Measurements from ENCODE around the gene LNPK. TPM values are rescaled to one million over a fixed set of nuclear protein-coding genes. Genes with fewer than 3 reads are reported as not detected.
"Not testable (repeated sequence)": the region's sequence is repeated elsewhere in the genome, so short reads cannot be mapped to it uniquely, and the experiment has no call there.

Gene LNPK
- total RNA-seq, 1 donor from 2014 or later = 45.8 TPM

DNA sequence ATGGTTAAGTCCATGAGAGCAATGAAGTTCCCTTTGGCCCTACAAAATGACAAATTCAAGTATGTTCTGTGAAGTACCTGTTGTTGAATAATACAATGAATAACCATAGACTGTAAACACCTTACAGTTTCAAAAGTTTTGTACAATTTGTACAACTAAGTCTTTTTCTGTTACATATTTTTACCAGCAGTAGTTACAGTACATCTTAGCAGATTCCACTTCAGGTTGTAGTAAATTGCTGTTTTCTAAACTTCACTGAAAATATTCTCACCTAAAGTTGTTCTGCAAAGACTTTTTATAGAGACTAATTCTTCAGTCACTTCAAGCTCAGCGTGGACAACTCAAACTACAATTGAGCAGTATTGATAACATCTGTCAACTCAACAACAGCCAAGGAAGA is 28.7 kb downstream of the LNPK start:
- no peak for DNase-seq (ENCODE audit: low read depth)

DNA sequence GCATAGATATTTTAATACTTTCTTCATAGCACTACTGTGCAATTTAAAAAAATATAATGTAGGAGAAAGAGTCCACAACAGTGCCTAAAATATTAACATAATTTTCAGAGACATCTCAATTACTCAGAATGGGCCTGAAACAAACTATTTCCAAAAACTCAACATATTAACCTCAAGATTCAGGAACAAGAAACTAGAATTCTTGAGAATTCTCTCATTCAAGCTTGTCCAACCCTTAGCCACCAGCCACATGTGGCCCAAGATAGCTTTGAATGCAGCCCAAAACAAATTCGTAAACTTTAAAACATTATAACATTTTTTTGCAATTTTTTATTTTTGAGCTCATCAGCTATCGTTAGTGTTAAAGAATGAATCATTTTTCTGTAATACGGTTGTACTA is 35.2 kb downstream of the LNPK start:
- no peak for DNase-seq (ENCODE audit: low read depth)

DNA sequence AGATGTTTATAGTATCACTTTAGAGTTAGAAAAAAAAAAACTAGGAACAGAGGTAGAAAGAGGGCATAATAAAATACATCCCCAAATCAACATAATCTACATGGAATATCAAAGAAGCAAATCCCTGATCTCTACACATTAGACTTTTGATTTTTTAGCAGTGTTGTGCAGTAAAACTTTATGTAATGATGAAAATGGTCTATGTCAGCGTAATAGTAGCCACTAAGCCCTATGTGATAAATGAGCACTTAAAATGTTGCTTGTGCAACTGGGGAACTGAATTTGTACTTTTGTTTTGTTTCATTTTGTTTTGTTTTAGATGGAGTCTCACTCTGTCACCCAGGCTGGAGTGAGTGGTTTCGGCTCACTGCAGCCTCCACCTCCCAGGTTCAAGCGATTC is 36.3 kb downstream of the LNPK start:
- DNase-seq (ENCODE audit: low read depth) = no peak

DNA sequence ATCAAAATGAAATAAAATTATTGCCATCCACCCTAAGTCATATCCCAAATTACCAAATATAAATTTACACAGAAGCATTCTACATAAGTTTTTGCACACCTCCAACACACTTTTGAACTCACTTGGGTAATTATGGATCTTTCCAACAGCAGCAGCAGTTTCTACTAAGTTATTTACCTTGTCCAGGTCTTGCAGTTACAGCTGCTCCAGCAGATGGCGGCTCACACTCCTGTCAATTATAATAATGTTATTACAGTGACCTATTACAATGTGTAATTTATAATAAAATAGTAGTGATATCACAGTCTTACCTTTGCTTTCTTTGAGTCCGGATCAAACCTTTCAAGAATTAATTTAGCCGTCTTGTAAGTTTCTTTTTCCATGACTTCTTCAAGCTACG is 37.9 kb downstream of the LNPK start:
- DNase-seq (ENCODE audit: low read depth) = no peak

DNA sequence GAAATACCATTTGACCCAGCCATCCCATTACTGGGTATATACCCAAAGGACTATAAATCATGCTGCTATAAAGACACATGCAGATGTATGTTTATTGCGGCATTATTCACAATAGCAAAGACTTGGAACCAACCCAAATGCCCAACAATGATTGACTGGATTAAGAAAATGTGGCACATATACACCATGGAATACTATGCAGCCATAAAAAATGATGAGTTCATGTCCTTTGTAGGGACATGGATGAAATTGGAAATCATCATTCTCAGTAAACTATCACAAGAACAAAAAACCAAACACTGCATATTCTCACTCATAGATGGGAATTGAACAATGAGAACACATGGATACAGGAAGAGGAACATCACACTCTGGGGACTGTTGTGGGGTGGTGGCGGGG is 38.9 kb downstream of the LNPK start:
- not testable (repeated sequence) for DNase-seq (ENCODE audit: low read depth)

DNA sequence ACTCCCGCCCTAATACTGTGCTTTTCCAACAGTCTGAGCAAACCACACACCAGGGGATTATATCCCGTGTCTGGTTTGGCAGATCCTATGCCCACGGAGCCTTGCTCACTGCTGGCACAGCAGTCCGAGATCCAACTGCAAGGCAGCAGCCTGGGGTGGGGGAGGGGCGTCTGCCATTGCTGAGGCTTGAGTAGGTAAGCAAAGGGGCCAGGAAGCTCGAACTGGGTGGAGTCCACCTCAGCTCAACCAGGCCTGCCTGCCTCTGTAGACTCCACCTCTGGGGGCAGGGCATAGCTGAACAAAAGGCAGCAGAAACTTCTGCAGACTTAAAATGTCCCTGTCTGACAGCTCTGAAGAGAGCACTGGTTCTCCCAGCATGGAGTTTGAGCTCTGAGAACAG is 44.2 kb downstream of the LNPK start:
- no peak for DNase-seq (ENCODE audit: low read depth)

DNA sequence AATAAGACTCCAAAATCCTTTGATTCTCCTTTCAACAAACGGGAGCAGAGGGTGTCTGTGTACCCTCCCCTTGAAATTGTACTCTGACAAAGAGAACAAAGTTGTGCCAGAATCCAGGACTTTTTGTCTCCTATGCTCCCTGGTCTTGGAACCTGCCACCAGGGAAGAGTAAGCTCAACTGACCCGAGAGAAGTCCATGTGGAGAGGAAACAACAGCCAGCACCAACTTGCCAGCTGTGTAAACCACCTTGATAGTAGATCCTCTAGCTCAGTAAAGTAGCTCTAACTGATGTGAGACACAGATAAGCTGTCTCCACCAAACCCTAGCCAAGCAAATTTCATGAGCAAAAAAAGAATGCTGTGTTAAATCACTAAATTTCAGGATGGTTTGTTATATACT is 46.9 kb downstream of the LNPK start:
- no peak for DNase-seq (ENCODE audit: low read depth)

DNA sequence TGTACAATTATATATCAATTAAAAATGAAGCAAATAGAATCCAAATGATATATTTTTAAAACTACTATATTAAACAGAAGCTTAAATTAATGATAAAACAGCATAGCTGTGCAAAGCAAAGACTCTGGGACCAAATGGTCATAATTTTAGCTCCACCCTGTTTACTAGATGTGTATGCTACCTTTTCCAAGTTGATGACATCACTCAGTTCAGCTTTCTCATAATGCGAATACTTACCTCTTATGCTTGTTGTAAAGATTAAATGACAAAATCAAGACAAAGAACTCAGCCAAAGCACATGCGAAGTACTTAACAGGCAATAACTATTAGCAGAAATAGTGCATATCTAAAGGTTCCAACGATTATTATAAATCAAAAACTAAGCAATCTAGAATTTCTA is 51.6 kb downstream of the LNPK start:
- DNase-seq (ENCODE audit: low read depth) = no peak

DNA sequence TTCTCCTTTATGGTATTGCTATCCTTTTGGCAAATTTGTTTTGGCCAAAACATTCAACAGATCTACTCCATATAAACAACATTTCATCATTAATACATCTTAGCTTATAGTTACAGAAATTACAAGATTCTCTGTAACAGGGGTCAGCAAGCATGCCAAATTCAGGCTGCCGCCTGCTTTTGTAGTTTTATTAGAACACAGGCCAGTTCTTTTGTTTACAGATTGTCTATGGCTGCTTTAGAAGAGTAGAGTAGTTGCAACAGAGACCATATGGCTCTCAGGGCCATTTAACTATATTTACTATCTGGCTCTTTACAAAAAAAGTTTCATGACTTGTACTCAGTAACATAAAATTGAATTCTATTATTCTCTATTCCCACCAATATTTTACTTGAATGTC is 53.9 kb downstream of the LNPK start:
- DNase-seq (ENCODE audit: low read depth) = no peak

DNA sequence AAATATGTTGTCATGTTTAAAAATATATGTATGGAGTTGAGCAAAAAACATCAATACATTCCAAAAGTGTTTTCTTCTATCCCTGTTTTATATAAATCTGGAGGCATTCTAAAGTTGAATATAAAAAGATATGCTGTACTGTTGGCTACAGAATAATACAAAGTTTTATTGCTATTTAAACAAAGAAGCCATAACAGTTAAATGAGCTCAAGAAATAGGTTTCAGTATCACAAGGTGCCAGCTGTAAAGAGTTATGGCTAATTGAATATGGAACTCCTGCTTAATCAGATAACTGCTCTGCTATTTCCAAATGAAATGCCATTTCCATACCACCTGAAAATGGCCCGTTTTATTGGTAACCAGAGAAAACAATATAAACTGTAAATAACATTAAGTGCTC is 55.0 kb downstream of the LNPK start:
- DNase-seq (ENCODE audit: low read depth) = no peak

DNA sequence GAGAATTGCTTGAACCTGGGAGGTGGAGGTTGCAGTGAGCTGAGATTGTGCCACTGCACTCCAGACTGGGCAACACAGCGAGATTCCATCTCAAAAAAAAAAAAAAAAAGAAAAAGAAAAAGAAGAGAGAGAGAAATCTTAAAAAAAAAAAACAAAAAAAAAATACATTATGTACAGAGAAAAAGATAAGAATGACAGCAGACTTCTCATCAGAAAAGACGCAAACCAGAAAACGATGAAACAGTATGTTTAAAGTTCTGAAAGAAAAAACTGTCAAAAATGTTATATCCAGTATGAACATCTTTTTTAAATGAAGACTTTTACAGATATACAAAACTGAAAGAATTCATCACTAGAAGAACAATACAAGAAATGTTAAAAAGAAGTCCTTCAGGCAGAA is 60.4 kb downstream of the LNPK start:
- DNase-seq (ENCODE audit: low read depth) = no peak

DNA sequence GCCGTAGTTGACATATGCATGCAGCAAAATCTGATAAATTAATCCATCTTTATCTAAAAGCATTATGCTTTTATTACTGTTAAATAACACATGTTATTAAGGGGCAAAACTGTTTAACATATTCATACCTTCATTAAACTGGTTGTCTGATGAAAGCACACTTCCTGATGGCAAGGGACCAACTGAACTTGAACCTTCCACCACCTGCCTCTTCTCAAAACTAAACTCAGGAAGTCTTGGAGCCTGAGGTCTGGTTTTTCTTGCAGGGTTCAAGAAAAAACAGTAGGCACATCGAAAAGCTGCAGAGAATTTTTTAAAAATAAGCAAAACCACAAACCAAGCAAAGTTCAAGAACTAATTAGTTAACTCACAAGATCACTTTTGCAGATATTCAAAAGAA is 64.9 kb downstream of the LNPK start:
- DNase-seq (ENCODE audit: low read depth) = no peak

DNA sequence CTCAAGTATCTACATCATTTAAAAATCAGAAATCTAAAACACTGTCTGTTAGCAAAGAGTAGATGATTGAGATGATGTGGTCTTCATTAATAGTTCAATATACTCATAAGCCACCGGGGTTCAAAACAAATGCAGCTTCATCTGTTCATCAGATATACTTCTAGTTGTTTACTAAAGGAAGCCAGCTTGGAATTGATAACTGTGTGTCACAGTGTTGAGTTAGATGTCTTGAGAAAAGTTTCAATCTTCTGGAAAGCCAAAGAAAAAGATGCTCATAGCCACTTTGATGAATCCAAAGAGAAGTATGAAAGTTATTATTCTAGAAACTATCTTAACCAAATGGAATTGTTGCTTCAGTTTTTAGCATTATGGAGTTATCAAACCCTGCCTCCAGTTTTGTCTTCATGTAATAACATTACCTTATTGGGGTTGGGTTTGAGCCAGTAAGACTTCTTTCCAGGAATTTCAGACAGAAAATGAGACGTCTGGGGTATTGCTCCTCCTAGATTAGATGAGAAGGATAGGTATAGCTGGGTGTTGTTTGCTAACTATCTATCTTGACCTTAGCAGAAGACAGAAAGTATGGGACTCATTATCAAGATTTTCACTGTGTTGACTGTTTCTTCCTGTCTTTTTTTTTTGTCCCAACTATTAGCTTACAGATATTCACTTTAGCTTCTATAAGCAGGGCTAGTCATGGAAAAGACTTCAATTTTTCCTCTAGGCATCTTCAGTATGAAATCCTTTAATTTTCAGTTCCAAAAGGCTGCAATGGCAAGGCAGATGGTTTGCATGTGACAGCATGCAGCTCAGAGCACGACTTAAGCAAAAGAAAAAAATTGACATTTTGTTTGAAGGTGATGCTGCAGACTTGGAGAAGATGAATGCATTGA is 66.5 kb downstream of the LNPK start:
- DNase-seq (ENCODE audit: low read depth) = no peak

DNA sequence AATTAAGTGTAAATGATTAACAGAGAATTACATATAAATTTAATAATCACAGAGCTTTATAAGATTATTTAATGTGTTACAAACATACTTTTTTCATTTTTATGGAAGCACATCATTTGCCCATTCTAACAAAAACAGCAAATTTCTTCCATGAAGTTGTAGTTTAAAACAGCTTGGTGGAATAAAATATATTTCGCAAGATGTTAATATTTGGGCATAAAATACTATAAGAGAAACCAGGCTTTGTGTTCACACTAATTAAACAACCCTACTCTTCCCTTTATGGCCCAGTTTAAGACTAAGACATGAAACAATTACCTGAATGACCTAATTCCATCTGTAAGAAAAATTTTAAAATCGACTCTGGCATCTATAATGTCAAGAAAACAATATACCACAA is 69.4 kb downstream of the LNPK start:
- no peak for DNase-seq (ENCODE audit: low read depth)

DNA sequence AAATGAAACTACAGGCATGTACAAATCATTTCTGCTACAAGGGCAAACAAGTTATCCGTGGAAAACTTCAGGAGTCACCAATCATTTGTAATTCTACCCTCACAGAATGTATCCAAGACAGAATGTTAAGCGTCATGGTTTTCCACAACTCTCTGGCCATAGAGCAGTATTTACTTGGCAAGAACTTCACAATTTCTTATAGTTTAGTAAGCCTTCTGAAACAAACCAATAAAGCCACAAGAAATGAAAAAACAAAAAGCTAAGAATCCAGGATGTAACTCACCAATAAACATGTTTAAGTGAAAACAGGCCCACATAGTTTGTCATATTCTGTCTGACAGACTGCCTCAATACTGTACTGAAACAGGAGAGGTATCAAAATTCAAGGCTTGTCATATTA is 70.3 kb downstream of the LNPK start:
- no peak for DNase-seq (ENCODE audit: low read depth)

DNA sequence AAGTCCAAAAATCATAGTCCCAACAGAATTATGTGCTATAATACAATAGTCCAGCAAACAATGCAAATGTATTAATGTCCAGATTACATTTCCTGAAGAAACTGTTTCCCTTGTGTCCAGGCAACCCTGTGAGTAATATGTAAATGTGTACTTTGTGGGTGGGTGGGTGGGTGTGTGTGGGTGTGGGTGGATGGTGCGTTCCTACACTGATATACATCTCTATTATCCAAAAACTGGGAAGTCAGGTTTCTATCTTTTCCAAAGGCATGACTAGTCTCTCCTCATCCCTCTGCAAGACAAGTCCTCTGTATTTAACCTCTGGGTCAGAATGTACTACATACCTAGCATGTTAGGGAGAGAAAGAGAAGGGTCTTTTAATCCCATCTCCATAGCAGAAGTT is 71.6 kb downstream of the LNPK start:
- DNase-seq (ENCODE audit: low read depth) = peak; percentile 10

DNA sequence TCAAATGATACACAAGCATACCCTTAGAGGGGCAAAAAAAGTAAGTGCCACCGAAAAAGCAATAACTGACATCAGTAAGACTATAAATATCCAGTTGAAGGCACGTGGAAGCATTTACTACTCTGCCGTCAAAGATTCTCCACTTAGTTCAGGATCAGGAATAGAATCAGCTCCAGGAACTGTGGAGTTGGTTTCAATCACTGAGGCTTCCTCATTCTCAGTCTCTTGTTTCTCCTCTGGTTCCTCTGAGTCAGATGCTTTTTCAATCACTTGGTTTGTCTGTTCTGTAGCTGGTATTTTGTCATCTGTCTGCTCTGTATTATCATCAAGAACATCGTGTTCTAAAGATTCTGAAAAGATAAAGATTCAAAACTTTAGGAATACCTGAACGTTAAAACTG is 72.2 kb downstream of the LNPK start:
- peak; percentile 26 for DNase-seq (ENCODE audit: low read depth)

DNA sequence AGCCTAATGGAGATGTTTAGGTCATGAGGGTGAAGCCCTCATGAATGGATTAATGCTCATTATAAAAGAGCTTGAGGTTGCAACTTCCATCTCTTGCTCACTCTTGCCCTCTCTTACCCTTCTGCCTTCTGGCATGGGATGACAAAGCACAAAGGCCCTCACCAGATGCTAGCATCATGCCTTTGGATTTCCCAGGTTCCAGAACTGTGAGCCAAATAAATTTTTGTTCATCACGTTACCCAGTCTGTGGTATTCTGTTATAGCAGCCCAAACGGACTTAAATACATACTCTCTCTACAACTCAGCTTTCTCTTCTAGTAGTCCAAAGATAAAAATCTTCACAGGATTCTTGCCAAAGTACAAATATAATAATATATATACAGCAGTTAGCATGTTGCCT is 75.8 kb downstream of the LNPK start:
- no peak for DNase-seq (ENCODE audit: low read depth)

DNA sequence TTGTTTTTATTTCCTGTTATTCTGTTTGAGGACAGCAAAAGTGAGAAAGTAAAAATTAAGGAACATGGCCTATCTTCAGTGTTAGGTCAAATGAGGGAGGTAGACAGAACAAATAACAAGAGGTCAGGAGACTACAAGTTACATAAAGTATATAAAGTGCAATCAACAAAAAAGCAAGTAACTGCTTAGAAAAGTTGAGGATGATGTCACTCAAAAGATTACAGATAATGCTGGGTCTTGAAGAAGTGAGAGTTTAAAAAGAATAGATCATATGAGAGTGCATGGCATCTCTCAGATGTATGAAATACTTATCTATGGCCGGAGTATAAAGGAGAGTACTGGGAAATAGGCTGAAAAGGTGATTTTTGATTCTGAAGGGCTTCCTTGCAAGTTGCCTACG is 79.9 kb downstream of the LNPK start:
- no peak for DNase-seq (ENCODE audit: low read depth)

DNA sequence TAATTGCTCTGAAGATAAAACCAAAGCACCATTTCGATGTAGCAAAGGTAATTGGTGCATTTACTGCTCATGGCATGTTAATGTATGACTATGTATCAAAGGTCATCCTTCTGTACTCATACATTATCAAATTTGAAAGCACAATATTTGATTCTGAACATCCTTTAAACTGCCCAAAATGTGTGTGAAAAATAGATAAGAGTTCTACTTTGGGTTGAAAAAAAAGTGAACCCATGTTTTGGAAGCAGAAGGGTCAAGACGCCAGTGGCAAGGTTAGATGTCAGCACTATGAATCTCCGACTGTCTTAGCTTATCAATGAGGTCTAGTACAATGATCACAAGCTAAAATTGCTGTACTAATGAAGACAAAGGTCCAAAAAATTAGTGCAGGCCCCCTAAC is 83.1 kb downstream of the LNPK start:
- no peak for DNase-seq (ENCODE audit: low read depth)

DNA sequence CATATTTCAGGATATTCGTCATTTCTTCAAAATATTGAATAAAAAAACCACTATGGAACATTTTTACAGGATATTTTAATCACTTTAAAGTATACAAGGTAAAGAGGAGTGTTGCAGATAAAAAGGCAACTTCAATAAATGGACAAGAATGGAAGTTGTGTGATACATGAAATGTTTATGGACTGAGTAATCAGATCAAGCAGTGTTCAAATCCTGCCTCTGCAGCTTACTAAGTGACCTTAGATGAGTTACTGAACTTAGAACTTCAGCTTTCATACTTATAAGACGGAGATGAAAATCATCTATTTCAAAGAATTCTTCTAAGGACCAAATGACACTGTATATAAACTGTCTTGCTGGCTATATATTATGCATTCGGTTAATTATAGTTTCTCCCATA is 87.2 kb downstream of the LNPK start:
- DNase-seq (ENCODE audit: low read depth) = no peak

DNA sequence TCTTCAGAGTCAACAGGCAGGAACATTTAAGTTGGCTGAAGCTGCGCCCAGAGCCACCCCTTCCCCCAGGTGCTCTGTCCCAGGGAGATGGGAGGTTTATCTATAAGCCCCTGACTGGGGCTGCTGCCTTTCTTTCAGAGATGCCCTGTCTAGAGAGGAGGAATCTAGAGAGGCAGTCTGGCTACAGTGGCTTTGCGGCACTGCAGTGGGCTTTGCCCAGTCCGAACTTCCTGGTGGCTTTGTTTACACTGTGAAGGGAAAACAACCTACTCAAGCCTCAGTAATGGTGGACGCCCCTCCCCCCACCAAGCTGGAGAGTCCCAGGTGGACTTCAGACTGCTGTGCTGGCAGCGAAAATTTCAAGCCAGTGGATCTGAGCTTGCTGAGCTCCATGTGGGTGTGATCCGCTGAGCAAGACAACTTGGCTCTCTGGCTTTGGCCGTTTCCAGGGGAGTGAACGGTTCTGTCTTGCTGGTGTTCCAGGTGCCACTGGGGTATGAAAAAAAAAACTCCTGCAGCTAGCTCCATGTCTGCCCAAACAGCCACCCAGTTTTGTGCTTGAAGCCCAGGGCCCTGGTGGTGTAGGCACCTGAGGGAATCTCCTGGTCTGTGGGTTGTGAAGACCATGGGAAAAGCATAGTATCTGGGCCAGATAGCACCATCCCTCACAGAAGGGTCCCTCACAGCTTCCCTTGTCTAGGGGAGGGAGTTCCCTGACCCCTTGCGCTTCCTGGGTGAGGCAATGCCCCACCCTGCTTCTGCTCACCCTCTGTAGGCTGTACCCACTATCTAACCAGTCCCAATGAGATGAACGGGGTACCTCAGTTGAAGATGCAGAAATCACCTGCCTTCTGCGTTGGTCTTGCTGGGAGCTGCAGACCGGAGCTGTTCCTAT is 88.0 kb downstream of the LNPK start:
- DNase-seq (ENCODE audit: low read depth) = not testable (repeated sequence)

DNA sequence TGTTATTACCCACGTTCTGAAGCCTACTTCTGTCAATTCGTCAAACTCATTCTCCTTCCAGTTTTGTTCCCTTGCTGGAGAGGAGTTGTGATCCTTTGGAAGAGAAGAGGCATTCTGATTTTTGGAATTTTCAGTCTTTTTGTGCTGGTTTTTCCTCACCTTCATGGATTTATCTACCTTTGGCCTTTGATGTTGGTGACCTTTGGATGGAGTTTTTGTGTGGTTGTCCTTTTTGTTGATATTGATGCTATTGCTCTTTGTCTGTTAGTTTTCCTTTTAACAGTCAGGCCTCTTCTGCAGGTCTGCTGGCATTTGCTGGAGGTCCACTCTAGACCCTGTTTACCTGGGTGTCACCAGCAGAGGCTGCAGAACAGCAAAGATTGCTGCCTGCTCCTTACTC is 88.8 kb downstream of the LNPK start:
- DNase-seq (ENCODE audit: low read depth) = not testable (repeated sequence)
